ENCODE data around the gene EGLN1. TPM values are rescaled to one million over a fixed set of nuclear protein-coding genes. Genes with fewer than 3 reads are reported as not detected.

Gene EGLN1
- total RNA-seq, 4 donors from 2014 or later, result 34.7 to 53.1 (median 39.8) TPM

DNA sequence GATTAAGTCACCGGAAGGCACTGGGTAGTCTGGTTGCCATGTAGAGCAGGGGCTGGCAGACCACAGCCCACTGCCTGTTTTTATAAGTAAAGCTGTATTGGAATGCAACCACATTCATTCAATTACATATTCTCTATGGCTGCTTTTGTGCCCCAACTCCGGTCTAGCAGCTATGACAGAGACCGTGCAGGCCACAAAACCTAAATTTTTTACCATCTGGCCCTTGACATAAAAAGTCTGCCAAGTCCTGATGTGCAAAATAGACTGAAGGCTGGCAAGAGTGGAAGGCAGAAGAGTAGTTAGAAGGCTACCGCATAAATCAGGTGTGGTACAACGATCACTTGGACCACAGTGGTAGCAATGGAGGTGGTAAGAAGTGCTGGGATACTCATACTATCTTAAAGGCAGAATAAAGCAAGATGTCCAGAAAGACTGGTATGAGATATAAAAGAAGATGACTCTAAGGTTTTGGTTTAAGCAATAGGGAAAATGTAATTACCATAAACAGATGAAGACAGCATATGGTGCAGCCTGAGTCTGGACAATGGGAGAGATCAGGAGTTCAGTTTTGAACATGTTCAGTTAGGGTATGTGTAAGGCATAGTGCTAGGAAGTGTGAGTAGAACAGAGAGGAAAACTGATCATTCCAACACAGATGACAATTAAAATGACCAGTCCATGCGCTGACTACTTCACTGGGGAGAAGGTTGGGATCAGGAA lies 37.2 kb downstream of the EGLN1 start:
- no peaks in the 10 kb centered on the region for H3K27me3 ChIP-seq
- TF ChIP-seq, protein P1, sequence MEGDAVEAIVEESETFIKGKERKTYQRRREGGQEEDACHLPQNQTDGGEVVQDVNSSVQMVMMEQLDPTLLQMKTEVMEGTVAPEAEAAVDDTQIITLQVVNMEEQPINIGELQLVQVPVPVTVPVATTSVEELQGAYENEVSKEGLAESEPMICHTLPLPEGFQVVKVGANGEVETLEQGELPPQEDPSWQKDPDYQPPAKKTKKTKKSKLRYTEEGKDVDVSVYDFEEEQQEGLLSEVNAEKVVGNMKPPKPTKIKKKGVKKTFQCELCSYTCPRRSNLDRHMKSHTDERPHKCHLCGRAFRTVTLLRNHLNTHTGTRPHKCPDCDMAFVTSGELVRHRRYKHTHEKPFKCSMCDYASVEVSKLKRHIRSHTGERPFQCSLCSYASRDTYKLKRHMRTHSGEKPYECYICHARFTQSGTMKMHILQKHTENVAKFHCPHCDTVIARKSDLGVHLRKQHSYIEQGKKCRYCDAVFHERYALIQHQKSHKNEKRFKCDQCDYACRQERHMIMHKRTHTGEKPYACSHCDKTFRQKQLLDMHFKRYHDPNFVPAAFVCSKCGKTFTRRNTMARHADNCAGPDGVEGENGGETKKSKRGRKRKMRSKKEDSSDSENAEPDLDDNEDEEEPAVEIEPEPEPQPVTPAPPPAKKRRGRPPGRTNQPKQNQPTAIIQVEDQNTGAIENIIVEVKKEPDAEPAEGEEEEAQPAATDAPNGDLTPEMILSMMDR (IDR thresholded peaks at IDR 0.05), result no peak
- no peak for TF ChIP-seq POLR2A (IDR thresholded peaks at IDR 0.05)
- H3K36me3 ChIP-seq, result no peaks in the 10 kb centered on the region
- no peak overlapping the region for H3K4me3 ChIP-seq
- H3K9me3 ChIP-seq, result no peaks in the 10 kb centered on the region
- H3K27ac ChIP-seq, result no peak overlapping the region
- H3K4me1 ChIP-seq, result peaks cover 0 to 13% (median 0%) of the 10 kb centered on the region in 4 donors
- DNase-seq, result no peak

- Histone ChIP-seq H3K9me3 (no peaks in the 10 kb centered on the region), H3K27ac (no peak overlapping the region), H3K4me1 (peaks cover 0 to 13% (median 0%) of the 10 kb centered on the region in 4 donors), H3K27me3 (no peaks in the 10 kb centered on the region), H3K4me3 (no peak overlapping the region), H3K36me3 (no peaks in the 10 kb centered on the region)
- TF ChIP-seq, protein P1 (IDR thresholded peaks at IDR 0.05), result no peak
- TF ChIP-seq POLR2A (IDR thresholded peaks at IDR 0.05), result no peak
- DNase-seq, result no peak
Measured at GRCh38 chr1:231383159-231383860, 38.8 kb downstream of the EGLN1 start.

DNA sequence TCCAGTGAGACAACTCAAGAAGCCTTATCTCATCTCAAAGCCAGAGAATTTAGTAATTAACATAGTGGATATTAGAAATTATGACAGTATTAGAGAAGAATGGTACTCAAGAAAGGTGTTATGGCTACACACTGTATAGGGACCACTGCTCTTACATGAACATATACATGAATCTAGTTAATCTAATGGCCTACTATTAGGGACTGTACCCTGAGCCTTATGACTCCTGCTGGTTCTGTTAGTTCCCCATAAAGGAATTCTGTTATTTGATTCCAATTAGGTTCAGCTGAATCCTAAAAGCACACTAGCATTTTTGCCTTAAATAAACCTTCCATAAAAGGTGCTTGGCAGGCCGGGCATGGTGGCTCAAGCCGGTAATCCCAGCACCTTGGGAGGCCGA lies 39.7 kb downstream of the EGLN1 start:
- no peaks in the 10 kb centered on the region for H3K36me3 ChIP-seq
- no peak overlapping the region for H3K4me3 ChIP-seq
- TF ChIP-seq POLR2A (IDR thresholded peaks at IDR 0.05), result no peak
- TF ChIP-seq, protein P1 (IDR thresholded peaks at IDR 0.05), result no peak
- no peaks in the 10 kb centered on the region for H3K9me3 ChIP-seq
- H3K27me3 ChIP-seq, result no peaks in the 10 kb centered on the region
- H3K4me1 ChIP-seq, result peaks cover 0 to 15% (median 0%) of the 10 kb centered on the region in 4 donors
- DNase-seq, result no peak
- H3K27ac ChIP-seq, result no peak overlapping the region

DNA sequence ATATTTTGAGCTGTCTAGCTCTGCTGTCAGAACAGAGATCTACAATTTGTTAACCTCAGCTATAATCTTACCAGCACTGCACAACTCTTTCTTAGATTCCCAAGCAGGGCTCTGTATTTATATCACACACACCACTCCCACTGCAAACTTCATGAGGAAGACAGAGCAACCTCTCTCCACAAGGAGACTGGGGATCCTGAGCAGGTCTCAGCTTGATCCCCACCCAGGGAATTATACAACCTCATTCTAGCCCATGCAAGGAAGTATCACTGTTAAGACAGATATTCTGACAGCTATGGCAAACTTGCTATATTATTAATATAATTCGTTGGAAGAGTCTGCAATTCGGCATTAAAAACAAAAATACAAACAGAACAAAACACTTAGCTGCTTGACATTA lies 40.4 kb downstream of the EGLN1 start:
- Histone ChIP-seq H3K36me3 (no peaks in the 10 kb centered on the region), H3K4me3 (no peak overlapping the region), H3K27ac (no peak overlapping the region), H3K4me1 (peaks cover 0 to 22% (median 0%) of the 10 kb centered on the region in 4 donors), H3K27me3 (no peaks in the 10 kb centered on the region), H3K9me3 (no peaks in the 10 kb centered on the region)
- no peak for DNase-seq
- TF ChIP-seq POLR2A (IDR thresholded peaks at IDR 0.05), result no peak
- TF ChIP-seq, protein P1 (IDR thresholded peaks at IDR 0.05), result no peak

GRCh38 chr1:231376875-231377549 lies 45.1 kb downstream of the EGLN1 start:
- Histone ChIP-seq H3K27ac (peak overlapping the region in 1 of 4 donors; percentile 26), H3K4me1 (peaks cover 0 to 11% (median 0%) of the 10 kb centered on the region in 4 donors), H3K4me3 (no peak overlapping the region), H3K9me3 (no peaks in the 10 kb centered on the region), H3K27me3 (no peaks in the 10 kb centered on the region), H3K36me3 (no peaks in the 10 kb centered on the region)
- TF ChIP-seq, protein P1 (IDR thresholded peaks at IDR 0.05), result no peak
- TF ChIP-seq POLR2A (IDR thresholded peaks at IDR 0.05), result no peak
- DNase-seq, result peak in 1 of 3 donors; percentile 68
